HepG2 (cell line): ENCODE measurements around the gene OTUB2. TPM values are rescaled to one million over a fixed set of nuclear protein-coding genes. Genes with fewer than 3 reads are reported as not detected.
A peak's percentile ranks its signal among the peaks of the same experiment; 100 is the strongest.

Experiments used
- PAXIP1 ChIP-seq: sonication (generic); formaldehyde crosslinking; conservative IDR thresholded peaks from 2 replicates; pipeline ENCODE4 v1.4.0; 2020; ENCODE audit warnings: mild to moderate bottlenecking, missing genetic modification reagents, moderate library complexity
- POGK ChIP-seq: sonication (generic); formaldehyde crosslinking; conservative IDR thresholded peaks from 2 replicates; pipeline ENCODE4 v1.8.0; 2022; ENCODE audit warnings: mild to moderate bottlenecking, moderate library complexity, missing genetic modification reagents
- RELA ChIP-seq: sonication (generic); formaldehyde crosslinking; IDR thresholded peaks from 2 replicates; pipeline ENCODE4 v1.4.0; 2020; ENCODE audit warnings: missing genetic modification reagents
- ZBTB1 ChIP-seq: sonication (generic); formaldehyde crosslinking; IDR thresholded peaks from 2 replicates; pipeline ENCODE4 v1.4.0; 2020; ENCODE audit warnings: missing genetic modification reagents, borderline replicate concordance
- ZBTB21 ChIP-seq: sonication (generic); formaldehyde crosslinking; IDR thresholded peaks from 2 replicates; pipeline ENCODE4 v1.4.0; 2020; ENCODE audit warnings: missing genetic modification reagents
- ZFP36L2 ChIP-seq: sonication (generic); formaldehyde crosslinking; IDR thresholded peaks from 2 replicates; pipeline ENCODE4 v1.4.0; 2020; ENCODE audit warnings: missing genetic modification reagents
- ZNF136 ChIP-seq: sonication (generic); formaldehyde crosslinking; IDR thresholded peaks from 2 replicates; pipeline ENCODE4 v1.8.1; 2022; ENCODE audit warnings: low read depth, mild to moderate bottlenecking, moderate library complexity, missing genetic modification reagents
- ZNF205 ChIP-seq: IDR thresholded peaks from 2 replicates; pipeline ENCODE4 v1.6.1; 2018; ENCODE audit warnings: missing biosample characterization, missing genetic modification reagents
- ZNF510 ChIP-seq: sonication (generic); formaldehyde crosslinking; IDR thresholded peaks from 2 replicates; pipeline ENCODE4 v1.4.0; 2020; ENCODE audit warnings: low read depth, mild to moderate bottlenecking, missing genetic modification reagents
- ZNF570 ChIP-seq: sonication (generic); formaldehyde crosslinking; IDR thresholded peaks from 2 replicates; pipeline ENCODE4 v1.4.0; 2020; ENCODE audit warnings: mild to moderate bottlenecking, missing genetic modification reagents, borderline replicate concordance
- ZSCAN12 ChIP-seq: sonication (generic); formaldehyde crosslinking; IDR thresholded peaks from 2 replicates; pipeline ENCODE4 v1.9.0; 2021; ENCODE audit warnings: mild to moderate bottlenecking, missing genetic modification reagents
- polyA plus RNA-seq, 8 experiments: library from polyadenylated mRNA; depleted of rRNA in 3 of 8; stranded (reverse) in 7 of 8; unstranded in 1 of 8; fragments of >200 nt; fragmentation: Illumina TruSeq in 4 of 8; extraction: Trizol in 4 of 8; gene quantifications; 2 replicates each; pipeline versions ENCODE4 v1.2.1 to v1.2.3, GENCODE V29; 2011 to 2016; ENCODE audit warnings: low read depth in 4 of 8, missing spikeins in 1 of 8, mixed read lengths in 1 of 8; ENCODE audit not compliant: insufficient read depth in 1 of 8
- total RNA-seq, 5 experiments: library from RNA; depleted of rRNA; stranded (reverse); fragments of >200 nt; fragmentation: Illumina TruSeq; extraction: Trizol; gene quantifications; 2 replicates each; pipeline ENCODE4 v1.2.3, GENCODE V29; 2016; ENCODE audit warnings: low read depth in 1 of 5
- TF ChIP-seq, protein P1 (sequence below): IDR thresholded peaks from 2 replicates; pipeline ENCODE4 v1.6.1; 2016; ENCODE audit warnings: missing compliant biosample characterization, missing genetic modification reagents, borderline replicate concordance
- TF ChIP-seq, protein P2 (sequence below): sonication (generic); formaldehyde crosslinking; IDR thresholded peaks from 2 replicates; pipeline ENCODE4 v1.4.0; 2020; ENCODE audit warnings: mild to moderate bottlenecking, missing genetic modification reagents, borderline replicate concordance
- TF ChIP-seq, protein P3 (sequence below): sonication (generic); formaldehyde crosslinking; IDR thresholded peaks from 2 replicates; pipeline ENCODE4 v1.4.0; 2020; ENCODE audit warnings: mild to moderate bottlenecking, missing genetic modification reagents
- TF ChIP-seq, protein P4 (sequence below): sonication (generic); formaldehyde crosslinking; IDR thresholded peaks from 2 replicates; pipeline ENCODE4 v1.4.0; 2020; ENCODE audit warnings: mild to moderate bottlenecking, missing genetic modification reagents

OTUB2 gene
- total and polyA plus RNA-seq, 2 of the 13 experiments (the other 11 are each of a cell fraction or from before 2014, with no cell fraction given) = 2.2 to 2.4 TPM

DNA sequence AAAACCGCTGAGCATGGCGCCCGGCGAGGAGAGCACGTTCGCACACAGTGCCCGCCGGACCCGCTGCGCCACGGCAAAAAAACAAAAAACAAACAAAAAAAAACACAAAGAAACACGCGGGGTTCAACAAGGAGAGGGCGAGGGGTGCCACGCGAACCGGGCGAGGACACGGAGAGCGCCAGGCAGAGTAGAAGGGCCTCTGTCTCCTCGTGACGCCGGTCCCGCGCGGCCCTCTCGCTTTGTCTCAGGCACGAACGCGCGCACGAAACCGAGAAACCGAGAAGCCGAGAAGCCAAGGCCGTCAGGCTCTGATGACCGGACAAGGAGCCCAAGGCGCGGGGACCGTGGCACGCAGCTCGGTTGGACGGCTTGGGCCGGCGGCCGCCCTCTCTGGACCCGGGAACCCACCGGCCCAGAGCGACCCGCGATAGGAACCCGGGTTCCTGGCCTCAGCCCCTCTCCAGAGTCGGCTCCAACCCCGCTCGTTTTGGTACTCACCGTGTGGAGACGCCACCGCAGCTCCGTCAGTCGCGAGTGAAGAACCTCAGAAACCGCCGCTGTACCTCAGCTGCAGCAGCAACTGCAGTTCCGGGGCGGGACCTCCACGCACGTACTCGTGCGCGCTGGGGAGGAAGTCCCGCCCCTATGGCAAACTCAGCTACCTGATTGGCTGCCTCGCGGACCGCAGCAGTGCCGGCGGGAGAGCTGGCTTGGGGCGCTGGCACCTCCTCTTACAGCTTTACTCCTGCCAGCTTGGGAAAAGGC lies 54.7 kb downstream of the OTUB2 start, which contains the start of the genes DDX24 and IFI27L1 (continued):
- no peak; the same call in 1 of the 2 replicates for TF ChIP-seq PAXIP1 (CRISPR knock-in tag)
- TF ChIP-seq ZNF570 (CRISPR knock-in tag) = no peak
- no peak for TF ChIP-seq ZNF205 (CRISPR knock-in tag)
- no peak for TF ChIP-seq ZBTB21 (CRISPR knock-in tag)
- TF ChIP-seq ZFP36L2 (CRISPR knock-in tag) = no peak
- TF ChIP-seq, protein P1, sequence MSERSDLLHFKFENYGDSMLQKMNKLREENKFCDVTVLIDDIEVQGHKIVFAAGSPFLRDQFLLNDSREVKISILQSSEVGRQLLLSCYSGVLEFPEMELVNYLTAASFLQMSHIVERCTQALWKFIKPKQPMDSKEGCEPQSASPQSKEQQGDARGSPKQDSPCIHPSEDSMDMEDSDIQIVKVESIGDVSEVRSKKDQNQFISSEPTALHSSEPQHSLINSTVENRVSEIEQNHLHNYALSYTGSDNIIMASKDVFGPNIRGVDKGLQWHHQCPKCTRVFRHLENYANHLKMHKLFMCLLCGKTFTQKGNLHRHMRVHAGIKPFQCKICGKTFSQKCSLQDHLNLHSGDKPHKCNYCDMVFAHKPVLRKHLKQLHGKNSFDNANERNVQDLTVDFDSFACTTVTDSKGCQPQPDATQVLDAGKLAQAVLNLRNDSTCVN = no peak
- no peak for TF ChIP-seq ZNF136 (CRISPR knock-in tag)
- TF ChIP-seq ZSCAN12 (CRISPR knock-in tag) = no peak
- TF ChIP-seq, protein P2, sequence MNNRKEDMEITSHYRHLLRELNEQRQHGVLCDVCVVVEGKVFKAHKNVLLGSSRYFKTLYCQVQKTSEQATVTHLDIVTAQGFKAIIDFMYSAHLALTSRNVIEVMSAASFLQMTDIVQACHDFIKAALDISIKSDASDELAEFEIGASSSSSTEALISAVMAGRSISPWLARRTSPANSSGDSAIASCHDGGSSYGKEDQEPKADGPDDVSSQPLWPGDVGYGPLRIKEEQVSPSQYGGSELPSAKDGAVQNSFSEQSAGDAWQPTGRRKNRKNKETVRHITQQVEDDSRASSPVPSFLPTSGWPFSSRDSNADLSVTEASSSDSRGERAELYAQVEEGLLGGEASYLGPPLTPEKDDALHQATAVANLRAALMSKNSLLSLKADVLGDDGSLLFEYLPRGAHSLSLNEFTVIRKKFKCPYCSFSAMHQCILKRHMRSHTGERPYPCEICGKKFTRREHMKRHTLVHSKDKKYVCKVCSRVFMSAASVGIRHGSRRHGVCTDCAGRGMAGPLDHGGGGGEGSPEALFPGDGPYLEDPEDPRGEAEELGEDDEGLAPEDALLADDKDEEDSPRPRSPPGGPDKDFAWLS (CRISPR knock-in tag) = no peak
- 0 out of 2 replicates have a peak, but pooled peaks have one; percentile 33 for TF ChIP-seq POGK (CRISPR knock-in tag)
- TF ChIP-seq ZBTB1 (CRISPR knock-in tag) = no peak
- TF ChIP-seq RELA (CRISPR knock-in tag) = no peak
- TF ChIP-seq, protein P3, sequence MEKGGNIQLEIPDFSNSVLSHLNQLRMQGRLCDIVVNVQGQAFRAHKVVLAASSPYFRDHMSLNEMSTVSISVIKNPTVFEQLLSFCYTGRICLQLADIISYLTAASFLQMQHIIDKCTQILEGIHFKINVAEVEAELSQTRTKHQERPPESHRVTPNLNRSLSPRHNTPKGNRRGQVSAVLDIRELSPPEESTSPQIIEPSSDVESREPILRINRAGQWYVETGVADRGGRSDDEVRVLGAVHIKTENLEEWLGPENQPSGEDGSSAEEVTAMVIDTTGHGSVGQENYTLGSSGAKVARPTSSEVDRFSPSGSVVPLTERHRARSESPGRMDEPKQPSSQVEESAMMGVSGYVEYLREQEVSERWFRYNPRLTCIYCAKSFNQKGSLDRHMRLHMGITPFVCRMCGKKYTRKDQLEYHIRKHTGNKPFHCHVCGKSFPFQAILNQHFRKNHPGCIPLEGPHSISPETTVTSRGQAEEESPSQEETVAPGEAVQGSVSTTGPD (CRISPR knock-in tag) = no peak
- no peak for TF ChIP-seq ZNF510 (CRISPR knock-in tag)
- TF ChIP-seq, protein P4, sequence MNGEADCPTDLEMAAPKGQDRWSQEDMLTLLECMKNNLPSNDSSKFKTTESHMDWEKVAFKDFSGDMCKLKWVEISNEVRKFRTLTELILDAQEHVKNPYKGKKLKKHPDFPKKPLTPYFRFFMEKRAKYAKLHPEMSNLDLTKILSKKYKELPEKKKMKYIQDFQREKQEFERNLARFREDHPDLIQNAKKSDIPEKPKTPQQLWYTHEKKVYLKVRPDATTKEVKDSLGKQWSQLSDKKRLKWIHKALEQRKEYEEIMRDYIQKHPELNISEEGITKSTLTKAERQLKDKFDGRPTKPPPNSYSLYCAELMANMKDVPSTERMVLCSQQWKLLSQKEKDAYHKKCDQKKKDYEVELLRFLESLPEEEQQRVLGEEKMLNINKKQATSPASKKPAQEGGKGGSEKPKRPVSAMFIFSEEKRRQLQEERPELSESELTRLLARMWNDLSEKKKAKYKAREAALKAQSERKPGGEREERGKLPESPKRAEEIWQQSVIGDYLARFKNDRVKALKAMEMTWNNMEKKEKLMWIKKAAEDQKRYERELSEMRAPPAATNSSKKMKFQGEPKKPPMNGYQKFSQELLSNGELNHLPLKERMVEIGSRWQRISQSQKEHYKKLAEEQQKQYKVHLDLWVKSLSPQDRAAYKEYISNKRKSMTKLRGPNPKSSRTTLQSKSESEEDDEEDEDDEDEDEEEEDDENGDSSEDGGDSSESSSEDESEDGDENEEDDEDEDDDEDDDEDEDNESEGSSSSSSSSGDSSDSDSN (CRISPR knock-in tag) = peak; percentile 50; the same call in 1 of the 2 replicates
